K562 (cell line): ENCODE results near the gene ATP5F1D. TPM values are rescaled to one million over a fixed set of nuclear protein-coding genes. Genes with fewer than 3 reads are reported as not detected.

Source experiments
- ARHGAP35 ChIP-seq: fragments of 450-650 bp; IDR thresholded peaks from 2 replicates; pipeline ENCODE4 v1.6.1; 2018; ENCODE audit not compliant: partially characterized antibody
- BRF1 ChIP-seq: IDR thresholded peaks from 3 replicates; pipeline ENCODE4 v1.6.1; 2011; ENCODE audit warnings: borderline replicate concordance, mild to moderate bottlenecking; ENCODE audit not compliant: insufficient read length; ENCODE audit errors: extremely low read depth
- CAMTA2 ChIP-seq: fragments of 250-450 bp; sonication (Bioruptor Pico); conservative IDR thresholded peaks from 2 replicates; pipeline ENCODE4 v1.5.1; 2022
- CBX1 ChIP-seq: sonication (generic); IDR thresholded peaks from 2 replicates; pipeline ENCODE4 v1.6.1; 2016; ENCODE audit warnings: antibody characterized with exemption, low read depth, mild to moderate bottlenecking
- CBX3 ChIP-seq, 2 experiments: IDR thresholded peaks; 1 replicate in 1 of 2; 2 replicates in 1 of 2; pipeline ENCODE4 v1.6.1; 2012; ENCODE audit warnings: inconsistent platforms in 2 of 2, low read length in 2 of 2, borderline replicate concordance in 1 of 2, control low read depth in 1 of 2
- CCAR2 ChIP-seq: fragments of 200-400 bp; formaldehyde crosslinking; IDR thresholded peaks from 2 replicates; pipeline ENCODE4 v1.6.1; 2017; ENCODE audit warnings: mild to moderate bottlenecking, low read depth, low read length
- CHD1 ChIP-seq: fragments of 200-600 bp; sonication (generic); IDR thresholded peaks from one replicate; pipeline ENCODE4 v1.6.1; 2012; ENCODE audit warnings: mild to moderate bottlenecking, moderate library complexity, low read length, inconsistent platforms
- CXXC5 ChIP-seq: fragments of 250-450 bp; sonication (Bioruptor Pico); IDR thresholded peaks from 2 replicates; pipeline ENCODE4 v1.8.0; 2022; ENCODE audit warnings: inconsistent platforms, mild to moderate bottlenecking, moderate library complexity
- ELF1 ChIP-seq: fragments of 200-800 bp; sonication (Bioruptor generic); IDR thresholded peaks from 2 replicates; pipeline ENCODE4 v1.6.1; 2016; ENCODE audit warnings: missing genetic modification characterization, missing compliant biosample characterization
- ETS1 ChIP-seq: conservative IDR thresholded peaks from 2 replicates; pipeline ENCODE4 v1.6.1; 2011; ENCODE audit warnings: low read depth, mild to moderate bottlenecking, low read length; ENCODE audit not compliant: control insufficient read depth
- HIVEP1 ChIP-seq: fragments of 250-450 bp; sonication (Bioruptor Pico); IDR thresholded peaks from 2 replicates; pipeline ENCODE4 v1.4.0; 2020; ENCODE audit warnings: mild to moderate bottlenecking
- HNRNPLL ChIP-seq: fragments of 200-400 bp; formaldehyde crosslinking; IDR thresholded peaks from 2 replicates; pipeline ENCODE4 v1.6.1; 2017; ENCODE audit warnings: low read length, low read depth, mild to moderate bottlenecking; ENCODE audit not compliant: poor library complexity, severe bottlenecking
- ILF3 ChIP-seq: fragments of 450-650 bp; IDR thresholded peaks from 2 replicates; pipeline ENCODE4 v1.6.1; 2018; ENCODE audit warnings: antibody characterized with exemption, mild to moderate bottlenecking, moderate library complexity, borderline replicate concordance
- PCBP2 ChIP-seq: fragments of 200-400 bp; formaldehyde crosslinking; IDR thresholded peaks from 2 replicates; pipeline ENCODE4 v1.6.1; 2018; ENCODE audit warnings: low read length, low read depth, mild to moderate bottlenecking, moderate library complexity; ENCODE audit not compliant: poor library complexity, severe bottlenecking
- PRDM10 ChIP-seq: fragments of 450-650 bp; IDR thresholded peaks from 2 replicates; pipeline ENCODE4 v1.6.1; 2018; ENCODE audit not compliant: partially characterized antibody
- RBM14 ChIP-seq: fragments of 200-400 bp; formaldehyde crosslinking; IDR thresholded peaks from 2 replicates; pipeline ENCODE4 v1.6.1; 2018; ENCODE audit warnings: low read depth, mild to moderate bottlenecking, low read length, moderate library complexity, borderline replicate concordance; ENCODE audit not compliant: insufficient read depth
- RCOR1 ChIP-seq, 2 experiments: IDR thresholded peaks; 2 replicates each; pipeline ENCODE4 v1.6.1; 2012; ENCODE audit warnings: low read depth in 2 of 2, low read length in 2 of 2, borderline replicate concordance in 1 of 2, improper control_type of control experiment in 1 of 2
- SMAD4 ChIP-seq: fragments of 250-450 bp; sonication (Bioruptor Pico); conservative IDR thresholded peaks from 2 replicates; pipeline ENCODE4 v1.8.0; 2021; ENCODE audit warnings: inconsistent platforms, mild to moderate bottlenecking, moderate library complexity
- ZBTB5 ChIP-seq: fragments of 450-650 bp; IDR thresholded peaks from 2 replicates; pipeline ENCODE4 v1.6.1; 2017; ENCODE audit warnings: antibody characterized with exemption
- ZKSCAN8 ChIP-seq: fragments of 200-800 bp; sonication (Bioruptor generic); IDR thresholded peaks from 2 replicates; pipeline ENCODE4 v1.6.1; 2016; ENCODE audit warnings: missing genetic modification characterization, missing compliant biosample characterization
- ZNF175 ChIP-seq: fragments of 200-800 bp; sonication (Bioruptor generic); IDR thresholded peaks from 2 replicates; pipeline ENCODE4 v1.6.1; 2016; ENCODE audit warnings: low read depth, mild to moderate bottlenecking, missing genetic modification characterization, missing compliant biosample characterization
- polyA plus RNA-seq, 8 experiments: library from polyadenylated mRNA; depleted of rRNA in 4 of 8; stranded (reverse) in 5 of 8; unstranded in 3 of 8; fragments of >200 nt; fragmentation: Nextera tagmentation in 2 of 8; fragmentation: Illumina TruSeq in 1 of 8; extraction: Ambion mirVana in 2 of 8; extraction: Trizol in 1 of 8; gene quantifications; 2 replicates each; pipeline versions ENCODE4 v1.2.1 to v1.2.3, GENCODE V29; 2011 to 2014; ENCODE audit warnings: inconsistent platforms in 1 of 8, missing spikeins in 1 of 8
- total RNA-seq, 7 experiments: library from RNA; depleted of rRNA in 6 of 7; stranded (reverse); fragments of >200 nt in 6 of 7; fragmentation: Illumina TruSeq in 2 of 7; extraction: Trizol in 2 of 7; gene quantifications; 2 replicates each; pipeline versions ENCODE4 v1.2.1 to v1.2.3, GENCODE V29; 2011 to 2021; ENCODE audit warnings: low replicate concordance in 1 of 7

The ATP5F1D gene
- total and polyA plus RNA-seq, 9 of the 15 experiments (the other 6 are each of a cell fraction or from before 2014, with no cell fraction given): 3.9 to 409 (median 36.8) TPM

GRCh38 chr19:1252221-1252820, 10.8 kb downstream of the ATP5F1D start (continued):
- TF ChIP-seq ZBTB5: no peak
- TF ChIP-seq CBX1: no peak
- TF ChIP-seq HNRNPLL: no peak
- TF ChIP-seq ZNF175 (CRISPR knock-in tag): 0 out of 2 replicates have a peak, but pooled peaks have one; percentile 8
- no peak for TF ChIP-seq RBM14
- TF ChIP-seq ARHGAP35: no peak
- TF ChIP-seq ETS1: 0 out of 2 replicates have a peak, but pooled peaks have one; percentile 2
- TF ChIP-seq ZKSCAN8 (CRISPR knock-in tag): no peak
- TF ChIP-seq PCBP2: no peak
- TF ChIP-seq CBX3 (IDR thresholded peaks at IDR 0.05; ENCODE audit: borderline replicate concordance in 1 of 2, low read length in 2 of 2): no peak
- TF ChIP-seq CCAR2: no peak
- no peak for TF ChIP-seq BRF1
- no peak for TF ChIP-seq RCOR1 (IDR thresholded peaks at IDR 0.05; ENCODE audit: borderline replicate concordance in 1 of 2, low read depth in 2 of 2, low read length in 2 of 2)
- TF ChIP-seq CHD1: peak; percentile 68
- TF ChIP-seq CXXC5 (CRISPR knock-in tag): peak; percentile 44; the same call in 1 of the 2 replicates
- no peak for TF ChIP-seq ILF3
- no peak for TF ChIP-seq CAMTA2 (CRISPR knock-in tag)
- 0 out of 2 replicates have a peak, but pooled peaks have one; percentile 14 for TF ChIP-seq ELF1 (tag)
- TF ChIP-seq HIVEP1 (CRISPR knock-in tag): no peak
- TF ChIP-seq SMAD4 (CRISPR knock-in tag): peak; percentile 14; the same call in 1 of the 2 replicates
- TF ChIP-seq PRDM10: peak; percentile 4
